Measurements from ENCODE around the gene PSME3. TPM values are rescaled to one million over a fixed set of nuclear protein-coding genes. Genes with fewer than 3 reads are reported as not detected.
"Not testable (repeated sequence)": the region's sequence is repeated elsewhere in the genome, so short reads cannot be mapped to it uniquely, and the experiment has no call there.

The PSME3 gene
- polyA plus RNA-seq, 1 experiment = 65.7 TPM

- TF ChIP-seq CTCF (IDR thresholded peaks at IDR 0.05; ENCODE audit: insufficient read depth, low read depth, low read length) = no peak
- Histone ChIP-seq H3K4me3 (ENCODE audit: low read depth, low read length) (no peak overlapping the region), H3K27me3 (ENCODE audit: control insufficient read depth, insufficient read depth, low read length) (no peaks in the 10 kb centered on the region), H3K36me3 (ENCODE audit: control insufficient read depth, insufficient read depth, low read length) (no peaks in the 10 kb centered on the region)
- CTCF ChIA-PET = interaction anchor here (2.3 kb wide), 1 partner anchor 63 kb away, joined by 7 read pairs; no protein-coding TSS in a partner anchor
- no peak for DNase-seq (ENCODE audit: low read depth)
- POLR2A ChIA-PET = no interaction called here
Measured at GRCh38 chr17:42865638-42866094, 32.5 kb downstream of the PSME3 start.

- ChIA-PET POLR2A (no interaction called here), CTCF (no interaction called here)
- Histone ChIP-seq H3K36me3 (ENCODE audit: control insufficient read depth, insufficient read depth, low read length) (no peaks in the 10 kb centered on the region), H3K4me3 (ENCODE audit: low read depth, low read length) (no peak overlapping the region), H3K27me3 (ENCODE audit: control insufficient read depth, insufficient read depth, low read length) (no peaks in the 10 kb centered on the region)
- DNase-seq (ENCODE audit: low read depth) = no peak
- TF ChIP-seq CTCF (IDR thresholded peaks at IDR 0.05; ENCODE audit: insufficient read depth, low read depth, low read length) = no peak
Measured at GRCh38 chr17:42866216-42866615, 33.0 kb downstream of the PSME3 start.

GRCh38 chr17:42866631-42867575 is 33.7 kb downstream of the PSME3 start:
- DNase-seq (ENCODE audit: low read depth) = no peak
- POLR2A ChIA-PET = no interaction called here

GRCh38 chr17:42867694-42868261 is 34.6 kb downstream of the PSME3 start:
- POLR2A ChIA-PET; H3K4me3 ChIP-seq (ENCODE audit: low read depth, low read length); DNase-seq (ENCODE audit: low read depth); H3K27me3 ChIP-seq (ENCODE audit: control insufficient read depth, insufficient read depth, low read length); H3K36me3 ChIP-seq (ENCODE audit: control insufficient read depth, insufficient read depth, low read length): not testable (repeated sequence)
- CTCF ChIA-PET = interaction anchor here (1.0 kb wide), 1 partner anchor 24 kb away, joined by 4 read pairs; no protein-coding TSS in a partner anchor

More at GRCh38 chr17:42866631-42867575, 33.7 kb downstream of the PSME3 start:
- Histone ChIP-seq H3K27me3 (ENCODE audit: control insufficient read depth, insufficient read depth, low read length) (no peaks in the 10 kb centered on the region), H3K36me3 (ENCODE audit: control insufficient read depth, insufficient read depth, low read length) (no peaks in the 10 kb centered on the region), H3K4me3 (ENCODE audit: low read depth, low read length) (no peak overlapping the region)
- CTCF ChIA-PET = interaction anchor here (1.0 kb wide), 1 partner anchor 23 kb away, joined by 4 read pairs; no protein-coding TSS in a partner anchor
- no peak for TF ChIP-seq CTCF (IDR thresholded peaks at IDR 0.05; ENCODE audit: insufficient read depth, low read depth, low read length)

GRCh38 chr17:42868338-42868737 is 35.1 kb downstream of the PSME3 start:
- no peak for DNase-seq (ENCODE audit: low read depth)
- ChIA-PET POLR2A (no interaction called here), CTCF (no interaction called here)
- TF ChIP-seq CTCF (IDR thresholded peaks at IDR 0.05; ENCODE audit: insufficient read depth, low read depth, low read length) = no peak
- Histone ChIP-seq H3K4me3 (ENCODE audit: low read depth, low read length) (no peak overlapping the region), H3K27me3 (ENCODE audit: control insufficient read depth, insufficient read depth, low read length) (0 out of 2 replicates have a peak, but pooled peaks cover 1% of the 10 kb centered on the region), H3K36me3 (ENCODE audit: control insufficient read depth, insufficient read depth, low read length) (no peaks in the 10 kb centered on the region)

All from BJ (cell line).